ENCODE data around the gene CACNA1I. TPM values are rescaled to one million over a fixed set of nuclear protein-coding genes. Genes with fewer than 3 reads are reported as not detected.

Gene CACNA1I
- total and polyA plus RNA-seq, 2 experiments from 2014 or later = 0.42 to 2.4 TPM

Other genes with a start within 250 kb of the CACNA1I start
- 12.3 and 30.9 TPM in 2 replicates for gene SYNGR1, start 220.8 kb upstream of the CACNA1I start, total RNA-seq (2014; rRNA removed; shearing (Covaris generic))
- gene SYNGR1, start 220.8 kb upstream of the CACNA1I start, polyA plus RNA-seq (2016; fragmentation: Nextera tagmentation; extraction: Ambion mirVana) = 37.0 and 37.7 TPM in 2 replicates
- 18.0 and 27.5 TPM in 2 replicates for gene TAB1, start 171.0 kb upstream of the CACNA1I start, total RNA-seq (2014; rRNA removed; shearing (Covaris generic))
- gene TAB1, start 171.0 kb upstream of the CACNA1I start, polyA plus RNA-seq (2016; fragmentation: Nextera tagmentation; extraction: Ambion mirVana) = 10.7 and 12.4 TPM in 2 replicates
- 10.2 and 13.1 TPM in 2 replicates for gene MGAT3, start 113.7 kb upstream of the CACNA1I start, total RNA-seq (2014; rRNA removed; shearing (Covaris generic))
- gene MGAT3, start 113.7 kb upstream of the CACNA1I start, polyA plus RNA-seq (2016; fragmentation: Nextera tagmentation; extraction: Ambion mirVana) = 1.6 and 1.7 TPM in 2 replicates
- gene MIEF1, start 68.5 kb upstream of the CACNA1I start, total RNA-seq (2014; rRNA removed; shearing (Covaris generic)) = 30.0 and 40.1 TPM in 2 replicates
- gene MIEF1, start 68.5 kb upstream of the CACNA1I start, polyA plus RNA-seq (2016; fragmentation: Nextera tagmentation; extraction: Ambion mirVana) = 12.2 and 13.2 TPM in 2 replicates
- 366 and 446 TPM in 2 replicates for gene ATF4, start 50.2 kb upstream of the CACNA1I start, total RNA-seq (2014; rRNA removed; shearing (Covaris generic))
- 553 and 628 TPM in 2 replicates for gene ATF4, start 50.2 kb upstream of the CACNA1I start, polyA plus RNA-seq (2016; fragmentation: Nextera tagmentation; extraction: Ambion mirVana)
- gene RPS19BP1, start 38.0 kb upstream of the CACNA1I start, total RNA-seq (2014; rRNA removed; shearing (Covaris generic)) = 153 and 169 TPM in 2 replicates
- 215 and 216 TPM in 2 replicates for gene RPS19BP1, start 38.0 kb upstream of the CACNA1I start, polyA plus RNA-seq (2016; fragmentation: Nextera tagmentation; extraction: Ambion mirVana)

Measured in GM23338 (cell line).